HG02759 (cell line): ENCODE measurements around the gene MTA3.
"Not testable (repeated sequence)": the region's sequence is repeated elsewhere in the genome, so short reads cannot be mapped to it uniquely, and the experiment has no call there.

ENCODE experiments used
- ATAC-seq: cut with Tn5 transposase; IDR thresholded peaks from one replicate; pipeline ENCODE4 v1.9.1; 2021; ENCODE audit warnings: mild to moderate bottlenecking, moderate library complexity; ENCODE audit not compliant: unreplicated experiment

Gene MTA3

GRCh38 chr2:42725657-42726056 lies 157.2 kb downstream of the MTA3 start:
- no peak for ATAC-seq

- no peak for ATAC-seq
Observed at GRCh38 chr2:42726680-42727079, 158.2 kb downstream of the MTA3 start.

- ATAC-seq, result not testable (repeated sequence)
Observed at GRCh38 chr2:42731316-42731715, 162.9 kb downstream of the MTA3 start.

- ATAC-seq, result no peak
Observed at GRCh38 chr2:42733852-42734251, 165.4 kb downstream of the MTA3 start.

- no peak for ATAC-seq
Observed at GRCh38 chr2:42736598-42737322, 168.3 kb downstream of the MTA3 start.

GRCh38 chr2:42741140-42741539 lies 172.7 kb downstream of the MTA3 start:
- no peak for ATAC-seq

GRCh38 chr2:42742740-42743658 lies 174.6 kb downstream of the MTA3 start:
- ATAC-seq, result no peak

GRCh38 chr2:42743659-42743990 lies 175.2 kb downstream of the MTA3 start:
- no peak for ATAC-seq

- ATAC-seq, result no peak
Observed at GRCh38 chr2:42744545-42745082, 176.2 kb downstream of the MTA3 start.

GRCh38 chr2:42747422-42747821 lies 179.0 kb downstream of the MTA3 start:
- no peak for ATAC-seq

- no peak for ATAC-seq
Observed at GRCh38 chr2:42748840-42749239, 180.4 kb downstream of the MTA3 start.

- ATAC-seq, result peak; percentile 57
Observed at GRCh38 chr2:42752314-42752713, 183.9 kb downstream of the MTA3 start.

GRCh38 chr2:42752816-42753813 lies 184.7 kb downstream of the MTA3 start:
- no peak for ATAC-seq

- ATAC-seq, result peak; percentile 66
Observed at GRCh38 chr2:42754021-42754775, 185.8 kb downstream of the MTA3 start.

- ATAC-seq, result no peak
Observed at GRCh38 chr2:42754776-42755140, 186.3 kb downstream of the MTA3 start.

GRCh38 chr2:42755191-42755880 lies 186.9 kb downstream of the MTA3 start:
- ATAC-seq, result no peak

- no peak for ATAC-seq
Observed at GRCh38 chr2:42756150-42756775, 187.8 kb downstream of the MTA3 start.

- ATAC-seq, result no peak
Observed at GRCh38 chr2:42756966-42757513, 188.6 kb downstream of the MTA3 start.
